ENCODE results near the gene PANK4.

The PANK4 gene

DNA sequence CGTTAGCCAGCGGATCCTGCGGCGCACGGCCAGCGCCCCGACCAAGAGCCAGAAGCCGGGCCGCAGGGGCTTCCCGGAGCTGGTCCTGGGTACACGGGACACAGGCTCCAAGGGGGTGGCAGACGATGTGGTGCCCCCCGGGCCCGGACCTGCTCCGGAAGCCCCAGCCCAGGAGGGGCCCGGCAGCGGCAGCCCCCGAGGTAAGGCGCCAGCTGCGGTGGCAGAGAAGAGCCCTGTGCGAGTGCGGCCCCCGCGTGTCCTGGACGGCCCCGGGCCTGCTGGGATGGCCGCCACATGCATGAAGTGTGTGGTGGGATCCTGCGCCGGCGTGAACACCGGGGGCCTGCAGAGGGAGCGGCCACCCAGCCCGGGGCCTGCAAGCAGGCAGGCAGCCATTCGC, 24.2 kb downstream of the PANK4 start:
- TF ChIP-seq, protein P1, sequence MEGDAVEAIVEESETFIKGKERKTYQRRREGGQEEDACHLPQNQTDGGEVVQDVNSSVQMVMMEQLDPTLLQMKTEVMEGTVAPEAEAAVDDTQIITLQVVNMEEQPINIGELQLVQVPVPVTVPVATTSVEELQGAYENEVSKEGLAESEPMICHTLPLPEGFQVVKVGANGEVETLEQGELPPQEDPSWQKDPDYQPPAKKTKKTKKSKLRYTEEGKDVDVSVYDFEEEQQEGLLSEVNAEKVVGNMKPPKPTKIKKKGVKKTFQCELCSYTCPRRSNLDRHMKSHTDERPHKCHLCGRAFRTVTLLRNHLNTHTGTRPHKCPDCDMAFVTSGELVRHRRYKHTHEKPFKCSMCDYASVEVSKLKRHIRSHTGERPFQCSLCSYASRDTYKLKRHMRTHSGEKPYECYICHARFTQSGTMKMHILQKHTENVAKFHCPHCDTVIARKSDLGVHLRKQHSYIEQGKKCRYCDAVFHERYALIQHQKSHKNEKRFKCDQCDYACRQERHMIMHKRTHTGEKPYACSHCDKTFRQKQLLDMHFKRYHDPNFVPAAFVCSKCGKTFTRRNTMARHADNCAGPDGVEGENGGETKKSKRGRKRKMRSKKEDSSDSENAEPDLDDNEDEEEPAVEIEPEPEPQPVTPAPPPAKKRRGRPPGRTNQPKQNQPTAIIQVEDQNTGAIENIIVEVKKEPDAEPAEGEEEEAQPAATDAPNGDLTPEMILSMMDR (conservative IDR thresholded peaks at IDR 0.05; ENCODE audit: low read depth, low read length) = no peak
- DNase-seq (ENCODE audit: low read depth) = no peak
- H3K4me3 ChIP-seq (ENCODE audit: low read length) = no peak overlapping the region

DNA sequence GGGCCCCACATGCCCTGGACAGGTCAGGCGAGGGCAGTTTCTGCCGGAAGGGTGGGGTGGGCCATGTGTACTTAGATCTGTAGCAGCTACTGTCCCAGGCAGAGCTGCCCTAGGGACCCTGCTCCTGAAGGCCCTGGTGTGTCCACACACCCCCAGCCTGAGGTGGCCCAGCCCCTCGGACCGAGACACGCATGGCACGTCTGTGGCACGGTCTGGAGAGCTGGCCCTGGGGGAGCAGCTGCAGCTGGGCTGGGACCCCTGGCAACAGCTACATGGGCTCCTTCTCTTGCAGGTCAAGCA, 24.6 kb downstream of the PANK4 start:
- TF ChIP-seq, protein P1 (conservative IDR thresholded peaks at IDR 0.05; ENCODE audit: low read depth, low read length) = no peak
- DNase-seq (ENCODE audit: low read depth) = no peak
- no peak overlapping the region for H3K4me3 ChIP-seq (ENCODE audit: low read length)

DNA sequence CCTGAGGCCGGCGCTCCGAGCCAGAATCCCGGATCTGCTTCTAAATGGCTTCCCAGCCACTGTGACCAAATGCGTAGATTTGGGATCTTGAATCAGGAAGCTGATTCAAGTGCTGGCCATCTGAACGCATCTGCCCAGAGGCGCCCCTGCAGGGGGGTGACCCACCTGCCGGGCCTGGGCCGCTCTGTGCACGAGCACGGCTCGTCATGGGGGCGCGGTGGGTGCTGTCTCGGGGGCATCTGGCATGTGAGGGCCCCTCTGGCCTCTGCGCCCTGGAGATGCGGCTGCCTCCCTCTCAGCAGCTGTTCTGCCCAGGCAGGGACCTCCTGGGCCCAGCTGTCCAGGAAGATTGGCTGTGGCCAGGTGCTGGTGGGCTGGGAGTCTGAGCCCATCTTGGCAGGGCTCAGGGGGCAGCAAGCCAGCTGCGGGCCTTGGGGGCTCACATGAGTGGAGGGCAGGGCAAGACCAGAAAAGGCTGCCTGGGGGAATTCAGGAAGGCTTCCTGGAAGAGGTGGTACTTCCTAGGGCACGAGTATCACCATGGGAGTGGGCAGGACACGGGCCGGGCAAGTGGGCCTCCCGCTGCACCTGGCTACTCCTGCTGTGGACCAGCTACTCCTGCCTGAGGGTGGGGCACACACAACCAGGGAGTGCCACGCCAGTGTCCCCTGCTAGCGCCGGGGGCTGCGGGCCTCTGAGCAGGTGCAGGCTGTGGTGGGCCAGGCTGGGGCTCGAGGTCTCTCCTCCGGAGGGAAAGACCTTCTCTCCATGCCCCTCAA, 25.2 kb downstream of the PANK4 start:
- TF ChIP-seq, protein P1 (conservative IDR thresholded peaks at IDR 0.05; ENCODE audit: low read depth, low read length) = no peak
- no peak overlapping the region for H3K4me3 ChIP-seq (ENCODE audit: low read length)
- no peak for DNase-seq (ENCODE audit: low read depth)

DNA sequence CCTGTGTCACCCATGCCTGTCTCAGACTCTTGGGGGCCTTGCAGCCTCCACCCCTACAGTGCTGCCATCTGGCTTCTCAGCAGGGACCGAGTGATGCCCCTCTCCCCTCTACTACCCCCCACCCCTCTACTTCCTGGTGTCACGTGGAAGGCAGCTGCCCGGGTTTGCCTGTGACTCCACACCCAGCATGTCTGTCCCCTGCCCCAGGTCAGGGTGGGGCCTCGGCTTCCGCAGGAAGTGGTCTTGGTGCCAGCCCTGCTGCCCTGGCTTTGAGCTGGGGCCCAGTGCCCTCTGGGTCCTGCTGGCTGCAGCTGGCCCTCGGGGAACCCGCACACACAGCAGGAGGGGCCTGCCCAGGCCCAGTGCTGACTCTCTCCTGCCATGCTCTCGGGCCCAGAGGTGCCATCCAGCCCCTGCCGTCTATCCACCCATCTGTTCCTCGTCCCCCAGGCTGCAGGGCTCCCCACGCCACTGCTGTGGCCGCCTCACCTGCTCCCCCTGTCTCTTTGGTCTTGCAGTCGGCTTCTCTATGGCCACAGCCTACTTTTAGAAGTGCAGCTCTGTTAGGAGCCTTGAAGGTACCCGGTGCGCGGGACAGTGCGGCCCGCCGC, 26.3 kb downstream of the PANK4 start:
- no peak overlapping the region for H3K4me3 ChIP-seq (ENCODE audit: low read length)
- TF ChIP-seq, protein P1 (conservative IDR thresholded peaks at IDR 0.05; ENCODE audit: low read depth, low read length) = peak; percentile 2
- DNase-seq (ENCODE audit: low read depth) = no peak

DNA sequence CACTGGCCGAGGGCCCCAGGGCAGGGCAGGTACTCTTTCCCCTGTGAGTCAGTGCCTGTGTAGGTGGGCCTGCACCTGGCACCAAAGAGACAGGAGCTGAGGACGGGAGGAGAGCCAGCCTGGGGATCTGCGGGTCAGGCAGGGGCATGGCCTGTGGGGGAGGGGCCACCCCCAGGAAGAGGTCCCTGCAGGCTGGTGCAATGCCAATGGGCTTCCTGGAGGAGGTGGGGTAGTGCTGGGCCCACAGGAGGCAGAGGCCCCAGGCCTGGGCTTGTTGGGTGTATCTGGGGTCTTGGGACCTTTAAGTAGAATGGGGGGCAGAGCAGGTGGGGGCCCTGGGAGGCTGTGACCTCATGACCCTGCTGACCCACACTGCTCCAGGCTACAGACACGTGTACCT, 27.1 kb downstream of the PANK4 start:
- no peak for DNase-seq (ENCODE audit: low read depth)
- TF ChIP-seq, protein P1 (conservative IDR thresholded peaks at IDR 0.05; ENCODE audit: low read depth, low read length) = no peak
- H3K4me3 ChIP-seq (ENCODE audit: low read length) = no peak overlapping the region

DNA sequence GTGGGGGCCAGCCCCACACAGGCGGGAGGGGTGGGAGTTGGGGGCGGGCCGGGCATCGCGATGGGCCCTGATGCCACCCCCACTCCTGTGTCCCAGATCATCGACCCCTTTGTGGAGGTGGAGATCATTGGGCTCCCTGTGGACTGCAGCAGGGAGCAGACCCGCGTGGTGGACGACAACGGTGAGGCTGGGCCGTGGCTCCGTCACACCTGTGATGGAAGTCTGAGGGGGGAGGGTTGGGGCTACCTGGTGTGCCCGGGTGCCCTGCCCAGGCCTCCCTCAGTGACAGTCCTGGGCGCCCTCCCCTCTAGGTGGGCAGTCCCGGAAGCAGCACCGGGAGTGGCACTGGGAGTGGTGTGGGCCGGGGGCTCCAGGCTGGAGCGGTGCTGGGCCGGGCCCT, 27.7 kb downstream of the PANK4 start:
- TF ChIP-seq, protein P1 (conservative IDR thresholded peaks at IDR 0.05; ENCODE audit: low read depth, low read length) = no peak
- no peak for DNase-seq (ENCODE audit: low read depth)
- no peak overlapping the region for H3K4me3 ChIP-seq (ENCODE audit: low read length)

DNA sequence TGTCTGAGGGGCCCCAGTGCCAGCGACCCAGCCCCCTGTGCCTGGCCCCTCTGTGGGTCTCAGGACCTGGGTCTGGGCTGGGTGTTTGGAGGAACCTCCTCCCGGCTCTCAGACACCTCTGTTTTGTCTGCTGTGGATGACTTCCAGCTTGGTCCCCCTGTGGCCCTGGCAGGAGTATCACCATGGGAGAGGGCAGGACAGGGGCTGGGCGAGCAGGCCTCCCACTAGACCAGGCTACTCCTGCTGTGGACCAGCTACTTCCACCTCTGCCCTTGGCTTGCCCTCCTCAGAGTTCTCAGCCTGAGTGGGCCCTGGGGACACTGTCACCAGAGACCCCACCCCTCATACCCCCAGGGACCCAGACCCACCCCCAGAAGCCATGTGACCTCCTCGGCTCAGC, 28.5 kb downstream of the PANK4 start:
- TF ChIP-seq, protein P1 (conservative IDR thresholded peaks at IDR 0.05; ENCODE audit: low read depth, low read length) = no peak
- DNase-seq (ENCODE audit: low read depth) = no peak
- no peak overlapping the region for H3K4me3 ChIP-seq (ENCODE audit: low read length)

Data from retinal pigment epithelial cell (primary cell).